Measurements from ENCODE around the gene MT1A. TPM values are rescaled to one million over a fixed set of nuclear protein-coding genes. Genes with fewer than 3 reads are reported as not detected.

The MT1A gene
- polyA plus RNA-seq, 1 experiment, result not detected

DNA sequence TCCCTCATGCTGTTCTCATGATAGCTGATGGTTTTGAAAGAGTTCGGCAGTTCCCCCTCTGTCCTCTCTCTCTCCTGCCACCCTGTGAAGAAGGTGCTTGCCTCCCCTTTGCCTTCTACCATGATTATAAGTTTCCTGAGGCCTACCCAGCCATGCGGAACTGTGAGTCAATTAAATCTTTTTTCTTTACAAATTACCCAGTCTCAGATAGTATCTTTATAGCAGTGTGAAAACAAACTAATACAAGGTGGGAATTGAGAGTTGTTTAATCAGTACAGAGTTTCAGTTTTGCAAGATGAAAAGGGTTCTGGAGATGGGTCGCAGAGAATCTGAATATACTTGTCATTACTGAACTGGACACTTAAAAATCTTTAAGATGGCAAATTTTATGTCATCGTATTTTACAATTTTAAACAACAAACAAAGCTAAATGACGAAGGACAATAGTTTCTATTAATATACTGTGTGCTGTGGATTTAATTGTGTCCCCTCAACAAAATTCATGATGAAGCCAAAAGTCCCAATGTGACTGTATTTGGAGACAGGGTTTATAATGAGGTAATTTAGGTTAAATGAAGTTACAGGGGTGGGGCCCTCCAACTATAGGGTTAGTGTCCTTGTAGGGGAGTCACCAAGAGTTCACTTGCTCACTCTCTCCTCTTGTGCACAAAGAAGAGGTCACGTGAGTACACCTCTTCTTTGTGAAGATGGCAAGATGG, 44.7 kb upstream of the MT1A start:
- ChIA-PET POLR2A (no interaction called here), CTCF (no interaction called here)
- no peak for DNase-seq (ENCODE audit: low read depth)
- H3K27me3 ChIP-seq (ENCODE audit: control insufficient read depth, insufficient read depth, low read length), result peaks cover 29% of the 10 kb centered on the region
- H3K36me3 ChIP-seq (ENCODE audit: control insufficient read depth, insufficient read depth, low read length), result no peaks in the 10 kb centered on the region
- TF ChIP-seq, protein P1, sequence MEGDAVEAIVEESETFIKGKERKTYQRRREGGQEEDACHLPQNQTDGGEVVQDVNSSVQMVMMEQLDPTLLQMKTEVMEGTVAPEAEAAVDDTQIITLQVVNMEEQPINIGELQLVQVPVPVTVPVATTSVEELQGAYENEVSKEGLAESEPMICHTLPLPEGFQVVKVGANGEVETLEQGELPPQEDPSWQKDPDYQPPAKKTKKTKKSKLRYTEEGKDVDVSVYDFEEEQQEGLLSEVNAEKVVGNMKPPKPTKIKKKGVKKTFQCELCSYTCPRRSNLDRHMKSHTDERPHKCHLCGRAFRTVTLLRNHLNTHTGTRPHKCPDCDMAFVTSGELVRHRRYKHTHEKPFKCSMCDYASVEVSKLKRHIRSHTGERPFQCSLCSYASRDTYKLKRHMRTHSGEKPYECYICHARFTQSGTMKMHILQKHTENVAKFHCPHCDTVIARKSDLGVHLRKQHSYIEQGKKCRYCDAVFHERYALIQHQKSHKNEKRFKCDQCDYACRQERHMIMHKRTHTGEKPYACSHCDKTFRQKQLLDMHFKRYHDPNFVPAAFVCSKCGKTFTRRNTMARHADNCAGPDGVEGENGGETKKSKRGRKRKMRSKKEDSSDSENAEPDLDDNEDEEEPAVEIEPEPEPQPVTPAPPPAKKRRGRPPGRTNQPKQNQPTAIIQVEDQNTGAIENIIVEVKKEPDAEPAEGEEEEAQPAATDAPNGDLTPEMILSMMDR (IDR thresholded peaks at IDR 0.05; ENCODE audit: insufficient read depth, low read depth, low read length), result no peak
- no peak overlapping the region for H3K4me3 ChIP-seq (ENCODE audit: low read depth, low read length)

DNA sequence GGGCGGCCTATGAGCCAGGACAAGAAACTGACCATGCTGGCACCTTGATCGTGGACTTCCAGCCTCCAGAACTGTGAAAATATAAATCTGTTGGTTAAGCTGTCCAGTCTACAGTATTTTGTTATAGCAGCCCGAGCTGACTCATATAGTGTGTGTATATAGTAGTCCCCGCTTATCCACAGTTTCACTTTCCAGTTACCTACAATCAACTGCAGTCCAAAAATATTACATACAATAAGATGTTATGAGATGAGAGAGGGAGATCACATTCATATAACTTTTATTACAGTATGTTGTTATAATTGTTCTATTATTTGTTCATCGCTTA, 44.2 kb upstream of the MT1A start:
- CTCF ChIA-PET, result interaction anchor here (1.3 kb wide), 1 partner anchor 17 kb away, joined by 3 read pairs; no protein-coding TSS in a partner anchor
- TF ChIP-seq, protein P1 (IDR thresholded peaks at IDR 0.05; ENCODE audit: insufficient read depth, low read depth, low read length), result no peak
- Histone ChIP-seq H3K36me3 (ENCODE audit: control insufficient read depth, insufficient read depth, low read length) (no peaks in the 10 kb centered on the region), H3K4me3 (ENCODE audit: low read depth, low read length) (no peak overlapping the region), H3K27me3 (ENCODE audit: control insufficient read depth, insufficient read depth, low read length) (peaks cover 26% of the 10 kb centered on the region)
- POLR2A ChIA-PET, result no interaction called here
- no peak for DNase-seq (ENCODE audit: low read depth)

DNA sequence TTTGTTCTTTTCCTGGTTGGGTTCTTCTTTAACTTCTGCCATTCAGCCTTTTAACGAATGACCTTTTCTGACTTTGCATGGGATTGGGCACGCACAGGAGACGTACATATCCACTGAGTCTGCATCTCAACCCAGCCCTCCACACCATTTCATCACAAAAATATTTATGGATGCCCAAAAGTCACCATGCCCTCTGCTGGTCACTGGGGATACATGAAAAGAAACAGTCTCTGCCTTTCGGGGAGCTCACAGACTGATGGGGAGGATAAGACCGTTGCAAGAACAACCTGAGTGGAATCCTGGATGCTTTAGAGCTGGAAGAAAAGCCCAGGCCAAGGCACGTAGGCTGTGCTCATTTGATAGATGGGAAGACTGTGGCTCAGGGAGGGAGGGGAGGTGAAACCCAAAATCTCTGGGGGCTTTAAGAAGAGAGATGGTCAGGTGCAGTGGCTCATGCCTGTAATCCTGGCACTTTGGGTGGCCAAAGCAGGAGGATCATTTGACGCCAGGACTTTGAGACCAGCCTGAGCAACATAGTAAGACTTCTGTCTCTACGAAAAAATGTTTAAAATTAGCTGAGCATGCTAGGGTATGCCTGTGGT, 38.0 kb upstream of the MT1A start:
- Histone ChIP-seq H3K36me3 (ENCODE audit: control insufficient read depth, insufficient read depth, low read length) (no peaks in the 10 kb centered on the region), H3K27me3 (ENCODE audit: control insufficient read depth, insufficient read depth, low read length) (peaks cover 2% of the 10 kb centered on the region; the same call in 1 of the 2 replicates), H3K4me3 (ENCODE audit: low read depth, low read length) (no peak overlapping the region)
- ChIA-PET CTCF (interaction anchor here (0.6 to 7.8 kb wide), 29 partner anchors 9 to 193 kb away, joined by 3 to 100 read pairs (median 4); partner anchors contain the start of genes BBS2 and MT1E), POLR2A (interaction anchor here (0.6 kb wide), 1 partner anchor 39 kb away, joined by 20 read pairs; no protein-coding TSS in a partner anchor)
- no peak for DNase-seq (ENCODE audit: low read depth)
- TF ChIP-seq, protein P1 (IDR thresholded peaks at IDR 0.05; ENCODE audit: insufficient read depth, low read depth, low read length), result peak; percentile 78

DNA sequence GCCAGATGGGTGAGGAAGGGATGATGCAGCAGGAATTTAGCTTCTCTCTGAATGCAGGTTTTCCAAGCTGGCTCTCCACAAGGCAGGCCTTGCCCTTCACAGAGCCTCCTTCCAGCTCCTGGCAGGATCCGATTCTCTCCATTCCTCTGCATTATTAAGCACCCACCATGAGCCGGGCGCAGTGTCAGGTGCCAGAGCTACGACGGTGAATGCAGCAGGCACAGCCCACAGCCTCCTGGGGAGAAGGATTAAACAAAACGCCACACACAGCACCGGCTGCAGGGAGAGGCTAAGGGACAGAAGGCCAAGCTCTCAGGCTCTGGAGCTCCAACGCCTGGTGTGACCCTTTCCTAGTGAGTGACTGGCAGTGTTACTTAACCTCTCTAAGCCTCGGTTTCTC, 37.1 kb upstream of the MT1A start:
- TF ChIP-seq, protein P1 (IDR thresholded peaks at IDR 0.05; ENCODE audit: insufficient read depth, low read depth, low read length), result no peak
- H3K4me3 ChIP-seq (ENCODE audit: low read depth, low read length), result no peak overlapping the region
- CTCF ChIA-PET, result interaction anchor here (1.0 to 7.8 kb wide), 24 partner anchors 9 to 115 kb away, joined by 3 to 100 read pairs (median 5); partner anchors contain the start of genes BBS2 and MT1E
- DNase-seq (ENCODE audit: low read depth), result no peak
- no peaks in the 10 kb centered on the region; the same call in 1 of the 2 replicates for H3K27me3 ChIP-seq (ENCODE audit: control insufficient read depth, insufficient read depth, low read length)
- POLR2A ChIA-PET, result no interaction called here
- no peaks in the 10 kb centered on the region for H3K36me3 ChIP-seq (ENCODE audit: control insufficient read depth, insufficient read depth, low read length)

DNA sequence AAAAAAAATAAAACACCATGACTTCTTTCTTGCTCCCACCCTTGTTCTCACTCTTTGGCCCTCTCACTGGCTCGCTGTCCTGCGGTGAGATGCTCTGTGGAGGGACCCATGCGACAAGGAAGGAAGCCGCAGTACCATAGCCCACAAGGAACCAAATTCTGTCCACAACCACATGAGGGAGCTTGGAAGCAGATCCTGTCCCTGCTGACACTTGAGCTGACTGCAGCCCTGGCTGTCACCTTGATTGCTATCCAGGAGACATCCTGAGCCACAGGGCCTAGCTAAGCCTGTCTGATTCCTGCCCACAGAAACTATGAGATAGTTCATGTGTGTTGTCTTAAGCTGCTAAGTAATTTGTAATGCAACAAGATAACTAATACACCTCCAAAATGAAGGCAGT, 34.9 kb upstream of the MT1A start:
- POLR2A ChIA-PET, result interaction anchor here (0.6 kb wide), 1 partner anchor 14 kb away, joined by 3 read pairs; no protein-coding TSS in a partner anchor
- Histone ChIP-seq H3K27me3 (ENCODE audit: control insufficient read depth, insufficient read depth, low read length) (no peaks in the 10 kb centered on the region; the same call in 1 of the 2 replicates), H3K4me3 (ENCODE audit: low read depth, low read length) (no peak overlapping the region), H3K36me3 (ENCODE audit: control insufficient read depth, insufficient read depth, low read length) (no peaks in the 10 kb centered on the region)
- TF ChIP-seq, protein P1 (IDR thresholded peaks at IDR 0.05; ENCODE audit: insufficient read depth, low read depth, low read length), result peak; percentile 52
- CTCF ChIA-PET, result interaction anchor here (0.5 to 7.8 kb wide), 14 partner anchors 12 to 186 kb away, joined by 3 to 100 read pairs (median 4); no protein-coding TSS in a partner anchor
- no peak for DNase-seq (ENCODE audit: low read depth)
